Natural killer cell treated with Interleukin-12 subunit alpha and Interleukin-12 subunit beta and Interleukin-15 and Interleukin-18, amount 100 ng/mL, for 72 hours (primary cell): ENCODE results near the gene IL1F10. TPM values are rescaled to one million over a fixed set of nuclear protein-coding genes. Genes with fewer than 3 reads are reported as not detected.

Experiments used
- ATAC-seq, 2 donors: fragments of 150-1000 bp; cut with Tn5 transposase in 1 of 2; sonication (Bioruptor Pico), chemical (Tn5 transposase) in 1 of 2; 2 replicates each; pipeline ENCODE4 v1.10.0; 2021
- DNase-seq: peaks from one replicate; pipeline ENCODE4 v3.0.0; 2022; ENCODE audit warnings: low spot score
- H3K27ac Mint-ChIP-seq, 2 donors: 1 replicate in 1 of 2; 2 replicates in 1 of 2; pipeline ENCODE4 v1.8.0; 2022; ENCODE audit warnings: mixed read lengths in 2 of 2, mild to moderate bottlenecking in 1 of 2, moderate library complexity in 1 of 2
- H3K27me3 Mint-ChIP-seq, 2 donors: 1 replicate in 1 of 2; 2 replicates in 1 of 2; pipeline ENCODE4 v1.8.0; 2022; ENCODE audit warnings: mixed read lengths in 2 of 2
- H3K36me3 Mint-ChIP-seq: one replicate; pipeline ENCODE4 v1.8.0; 2022; ENCODE audit warnings: mixed read lengths
- H3K4me1 Mint-ChIP-seq, 2 donors: 1 replicate in 1 of 2; 2 replicates in 1 of 2; pipeline ENCODE4 v1.8.0; 2022; ENCODE audit warnings: low read depth in 2 of 2, mixed read lengths in 2 of 2, mild to moderate bottlenecking in 1 of 2
- H3K4me3 Mint-ChIP-seq: one replicate; pipeline ENCODE4 v1.8.0; 2022; ENCODE audit warnings: mixed read lengths
- H3K9me3 Mint-ChIP-seq: 2 replicates; pipeline ENCODE4 v1.8.0; 2022; ENCODE audit warnings: mixed read lengths
- total RNA-seq, 2 donors: library from RNA; stranded (reverse); gene quantifications; one replicate each; pipeline ENCODE4 v1.2.3, GENCODE V29; 2022

The IL1F10 gene
- total RNA-seq, result not detected

- ATAC-seq, result no peak
- peaks cover 10 to 36% of the 10 kb centered on the region in 2 donors for H3K27me3 Mint-ChIP-seq
- no peak within 1 kb of the TSS for H3K4me3 Mint-ChIP-seq
- no peaks in the 10 kb centered on the region for H3K36me3 Mint-ChIP-seq
- no peaks in the 10 kb centered on the region for H3K4me1 Mint-ChIP-seq
- H3K27ac Mint-ChIP-seq, result no peak within 1 kb of the TSS
- DNase-seq, result no peak
- H3K9me3 Mint-ChIP-seq, result no peaks in the 10 kb centered on the region
Observed at GRCh38 chr2:113067681-113068080, at the start of gene IL1F10. Gene IL1F10, plus strand, starts transcription at chr2:113067970. Its CDS starts 4,769 bp downstream, at chr2:113072739.

GRCh38 chr2:113018509-113018908 lies 49.3 kb upstream of the IL1F10 start:
- Mint-ChIP-seq H3K9me3 (peaks cover 4% of the 10 kb centered on the region), H3K27me3 (peaks cover 40 to 63% of the 10 kb centered on the region in 2 donors), H3K27ac (no peak overlapping the region), H3K4me1 (no peaks in the 10 kb centered on the region), H3K4me3 (no peak overlapping the region), H3K36me3 (peaks cover 6% of the 10 kb centered on the region)
- DNase-seq (no peak), ATAC-seq (no peak)

- peaks cover 49 to 80% of the 10 kb centered on the region in 2 donors for H3K27me3 Mint-ChIP-seq
- peaks cover 6% of the 10 kb centered on the region for H3K36me3 Mint-ChIP-seq
- H3K9me3 Mint-ChIP-seq, result peaks cover 4% of the 10 kb centered on the region
- ATAC-seq, result no peak
- H3K4me1 Mint-ChIP-seq, result no peaks in the 10 kb centered on the region
- no peak overlapping the region for H3K27ac Mint-ChIP-seq
- H3K4me3 Mint-ChIP-seq, result no peak overlapping the region
- DNase-seq, result no peak
Observed at GRCh38 chr2:113021312-113021711, 46.5 kb upstream of the IL1F10 start.

- H3K4me3 Mint-ChIP-seq, result no peak overlapping the region
- H3K9me3 Mint-ChIP-seq, result no peaks in the 10 kb centered on the region
- no peak overlapping the region for H3K27ac Mint-ChIP-seq
- no peaks in the 10 kb centered on the region for H3K36me3 Mint-ChIP-seq
- ATAC-seq, result no peak
- H3K4me1 Mint-ChIP-seq, result no peaks in the 10 kb centered on the region
- peaks cover 39 to 72% of the 10 kb centered on the region in 2 donors for H3K27me3 Mint-ChIP-seq
- no peak for DNase-seq
Observed at GRCh38 chr2:113024764-113025163, 43.0 kb upstream of the IL1F10 start.

GRCh38 chr2:113025737-113026136 lies 42.0 kb upstream of the IL1F10 start:
- Mint-ChIP-seq H3K36me3 (no peaks in the 10 kb centered on the region), H3K4me3 (no peak overlapping the region), H3K9me3 (no peaks in the 10 kb centered on the region), H3K27me3 (peaks cover 41 to 77% of the 10 kb centered on the region in 2 donors), H3K4me1 (no peaks in the 10 kb centered on the region), H3K27ac (no peak overlapping the region)
- ATAC-seq (no peak), DNase-seq (no peak)

GRCh38 chr2:113027691-113028090 lies 40.1 kb upstream of the IL1F10 start:
- H3K9me3 Mint-ChIP-seq, result no peaks in the 10 kb centered on the region
- ATAC-seq (no peak), DNase-seq (no peak)
- no peaks in the 10 kb centered on the region for H3K4me1 Mint-ChIP-seq
- H3K27me3 Mint-ChIP-seq, result peaks cover 32 to 63% of the 10 kb centered on the region in 2 donors
- no peak overlapping the region for H3K27ac Mint-ChIP-seq
- H3K4me3 Mint-ChIP-seq, result no peak overlapping the region
- no peaks in the 10 kb centered on the region for H3K36me3 Mint-ChIP-seq

GRCh38 chr2:113028112-113028511 lies 39.7 kb upstream of the IL1F10 start:
- H3K9me3 Mint-ChIP-seq, result no peaks in the 10 kb centered on the region
- H3K4me3 Mint-ChIP-seq, result no peak overlapping the region
- ATAC-seq (no peak), DNase-seq (no peak)
- no peak overlapping the region for H3K27ac Mint-ChIP-seq
- H3K4me1 Mint-ChIP-seq, result no peaks in the 10 kb centered on the region
- H3K27me3 Mint-ChIP-seq, result peaks cover 32 to 63% of the 10 kb centered on the region in 2 donors
- no peaks in the 10 kb centered on the region for H3K36me3 Mint-ChIP-seq

- Mint-ChIP-seq H3K9me3 (no peaks in the 10 kb centered on the region), H3K27ac (no peak overlapping the region), H3K4me1 (no peaks in the 10 kb centered on the region), H3K36me3 (no peaks in the 10 kb centered on the region), H3K4me3 (no peak overlapping the region), H3K27me3 (peaks cover 18 to 45% of the 10 kb centered on the region in 2 donors)
- ATAC-seq (no peak), DNase-seq (no peak)
Observed at GRCh38 chr2:113032737-113033136, 35.0 kb upstream of the IL1F10 start.

- DNase-seq, result no peak
- no peak overlapping the region for H3K27ac Mint-ChIP-seq
- H3K4me1 Mint-ChIP-seq, result no peaks in the 10 kb centered on the region
- ATAC-seq, result no peak
- H3K27me3 Mint-ChIP-seq, result peaks cover 27 to 37% of the 10 kb centered on the region in 2 donors
- no peak overlapping the region for H3K4me3 Mint-ChIP-seq
- no peaks in the 10 kb centered on the region for H3K9me3 Mint-ChIP-seq
- H3K36me3 Mint-ChIP-seq, result no peaks in the 10 kb centered on the region
Observed at GRCh38 chr2:113034016-113034415, 33.8 kb upstream of the IL1F10 start.

GRCh38 chr2:113036763-113037162 lies 31.0 kb upstream of the IL1F10 start:
- Mint-ChIP-seq H3K4me1 (no peaks in the 10 kb centered on the region), H3K9me3 (no peaks in the 10 kb centered on the region)
- ATAC-seq, result no peak

GRCh38 chr2:113038291-113038690 lies 29.5 kb upstream of the IL1F10 start:
- DNase-seq (no peak), ATAC-seq (no peak)
- Mint-ChIP-seq H3K36me3 (no peaks in the 10 kb centered on the region), H3K4me3 (no peak overlapping the region), H3K27ac (no peak overlapping the region), H3K4me1 (no peaks in the 10 kb centered on the region), H3K9me3 (no peaks in the 10 kb centered on the region), H3K27me3 (peaks cover 18 to 39% of the 10 kb centered on the region in 2 donors)

More at GRCh38 chr2:113036763-113037162, 31.0 kb upstream of the IL1F10 start:
- Mint-ChIP-seq H3K27me3 (peaks cover 18 to 31% of the 10 kb centered on the region in 2 donors), H3K4me3 (no peak overlapping the region), H3K27ac (no peak overlapping the region), H3K36me3 (no peaks in the 10 kb centered on the region)
- DNase-seq, result no peak

- H3K36me3 Mint-ChIP-seq, result no peaks in the 10 kb centered on the region
- peaks cover 15 to 35% of the 10 kb centered on the region in 2 donors for H3K27me3 Mint-ChIP-seq
- H3K4me1 Mint-ChIP-seq, result no peaks in the 10 kb centered on the region
- no peaks in the 10 kb centered on the region for H3K9me3 Mint-ChIP-seq
- DNase-seq, result no peak
- no peak overlapping the region for H3K27ac Mint-ChIP-seq
- H3K4me3 Mint-ChIP-seq, result no peak overlapping the region
- no peak for ATAC-seq
Observed at GRCh38 chr2:113039158-113039557, 28.6 kb upstream of the IL1F10 start.

GRCh38 chr2:113039719-113040118 lies 28.1 kb upstream of the IL1F10 start:
- no peaks in the 10 kb centered on the region for H3K36me3 Mint-ChIP-seq
- no peak overlapping the region for H3K4me3 Mint-ChIP-seq
- H3K9me3 Mint-ChIP-seq, result no peaks in the 10 kb centered on the region
- DNase-seq, result no peak
- no peaks in the 10 kb centered on the region for H3K4me1 Mint-ChIP-seq
- H3K27ac Mint-ChIP-seq, result no peak overlapping the region
- ATAC-seq, result no peak
- peaks cover 13 to 29% of the 10 kb centered on the region in 2 donors for H3K27me3 Mint-ChIP-seq

- H3K4me3 Mint-ChIP-seq, result no peak overlapping the region
Observed at GRCh38 chr2:113041871-113042270, 25.9 kb upstream of the IL1F10 start.

GRCh38 chr2:113046465-113046864 lies 21.3 kb upstream of the IL1F10 start:
- no peak overlapping the region for H3K4me3 Mint-ChIP-seq
- H3K27ac Mint-ChIP-seq, result no peak overlapping the region
- peaks cover 13 to 39% of the 10 kb centered on the region in 2 donors for H3K27me3 Mint-ChIP-seq
- H3K4me1 Mint-ChIP-seq, result no peaks in the 10 kb centered on the region
- no peaks in the 10 kb centered on the region for H3K36me3 Mint-ChIP-seq
- H3K9me3 Mint-ChIP-seq, result no peaks in the 10 kb centered on the region
- no peak for DNase-seq
- no peak for ATAC-seq

More at GRCh38 chr2:113041871-113042270, 25.9 kb upstream of the IL1F10 start:
- no peak for DNase-seq
- ATAC-seq, result no peak
- H3K36me3 Mint-ChIP-seq, result no peaks in the 10 kb centered on the region
- H3K27me3 Mint-ChIP-seq, result peaks cover 15 to 23% of the 10 kb centered on the region in 2 donors
- no peak overlapping the region for H3K27ac Mint-ChIP-seq
- no peaks in the 10 kb centered on the region for H3K9me3 Mint-ChIP-seq
- H3K4me1 Mint-ChIP-seq, result no peaks in the 10 kb centered on the region
